ENCODE measurements around the gene CBY3.
A peak's percentile ranks its signal among the peaks of the same experiment; 100 is the strongest.
"Not testable (repeated sequence)": the region's sequence is repeated elsewhere in the genome, so short reads cannot be mapped to it uniquely, and the experiment has no call there.

Gene CBY3

DNA sequence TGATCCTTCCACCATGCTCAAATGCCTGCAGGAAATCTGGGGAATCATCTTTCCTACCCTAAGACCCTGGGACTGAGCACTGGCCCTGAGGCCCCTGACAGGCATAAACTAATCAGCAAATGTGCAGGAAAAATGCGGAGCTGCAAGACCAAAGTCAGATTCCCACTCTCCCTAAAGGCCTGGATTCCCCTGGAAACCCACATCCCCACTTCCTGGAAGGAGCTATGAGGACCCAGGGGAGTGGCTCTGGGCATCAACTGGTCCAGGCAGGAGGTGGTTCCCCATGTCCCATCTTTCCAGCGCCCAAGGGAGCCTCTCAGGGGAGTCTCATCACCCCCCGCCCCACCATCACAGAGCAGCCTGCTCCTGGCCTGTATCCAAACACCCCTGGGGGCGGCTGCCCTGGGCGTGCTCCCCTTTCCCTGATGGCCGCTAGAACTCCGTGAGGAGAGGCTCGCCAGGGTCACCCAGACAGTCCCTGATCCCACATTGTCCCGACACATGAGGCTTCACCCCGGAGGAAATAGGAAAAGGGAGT, 31.6 kb downstream of the CBY3 start:
- H3K4me3 ChIP-seq (ENCODE audit: low read depth, low read length); DNase-seq (ENCODE audit: low read depth): not testable (repeated sequence)

GRCh38 chr5:179648410-179648809, 32.4 kb downstream of the CBY3 start:
- DNase-seq (ENCODE audit: low read depth) = no peak
- TF ChIP-seq POLR2A (IDR thresholded peaks at IDR 0.05; ENCODE audit: extremely low read depth, insufficient read length) = no peak
- TF ChIP-seq, protein P1, sequence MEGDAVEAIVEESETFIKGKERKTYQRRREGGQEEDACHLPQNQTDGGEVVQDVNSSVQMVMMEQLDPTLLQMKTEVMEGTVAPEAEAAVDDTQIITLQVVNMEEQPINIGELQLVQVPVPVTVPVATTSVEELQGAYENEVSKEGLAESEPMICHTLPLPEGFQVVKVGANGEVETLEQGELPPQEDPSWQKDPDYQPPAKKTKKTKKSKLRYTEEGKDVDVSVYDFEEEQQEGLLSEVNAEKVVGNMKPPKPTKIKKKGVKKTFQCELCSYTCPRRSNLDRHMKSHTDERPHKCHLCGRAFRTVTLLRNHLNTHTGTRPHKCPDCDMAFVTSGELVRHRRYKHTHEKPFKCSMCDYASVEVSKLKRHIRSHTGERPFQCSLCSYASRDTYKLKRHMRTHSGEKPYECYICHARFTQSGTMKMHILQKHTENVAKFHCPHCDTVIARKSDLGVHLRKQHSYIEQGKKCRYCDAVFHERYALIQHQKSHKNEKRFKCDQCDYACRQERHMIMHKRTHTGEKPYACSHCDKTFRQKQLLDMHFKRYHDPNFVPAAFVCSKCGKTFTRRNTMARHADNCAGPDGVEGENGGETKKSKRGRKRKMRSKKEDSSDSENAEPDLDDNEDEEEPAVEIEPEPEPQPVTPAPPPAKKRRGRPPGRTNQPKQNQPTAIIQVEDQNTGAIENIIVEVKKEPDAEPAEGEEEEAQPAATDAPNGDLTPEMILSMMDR (IDR thresholded peaks at IDR 0.05; ENCODE audit: low read depth, low read length) = no peak

GRCh38 chr5:179644766-179645165, 36.1 kb downstream of the CBY3 start:
- H3K4me3 ChIP-seq (ENCODE audit: low read depth, low read length); DNase-seq (ENCODE audit: low read depth): not testable (repeated sequence)

More at GRCh38 chr5:179648410-179648809, 32.4 kb downstream of the CBY3 start:
- no peak overlapping the region for H3K4me3 ChIP-seq (ENCODE audit: low read depth, low read length)

DNA sequence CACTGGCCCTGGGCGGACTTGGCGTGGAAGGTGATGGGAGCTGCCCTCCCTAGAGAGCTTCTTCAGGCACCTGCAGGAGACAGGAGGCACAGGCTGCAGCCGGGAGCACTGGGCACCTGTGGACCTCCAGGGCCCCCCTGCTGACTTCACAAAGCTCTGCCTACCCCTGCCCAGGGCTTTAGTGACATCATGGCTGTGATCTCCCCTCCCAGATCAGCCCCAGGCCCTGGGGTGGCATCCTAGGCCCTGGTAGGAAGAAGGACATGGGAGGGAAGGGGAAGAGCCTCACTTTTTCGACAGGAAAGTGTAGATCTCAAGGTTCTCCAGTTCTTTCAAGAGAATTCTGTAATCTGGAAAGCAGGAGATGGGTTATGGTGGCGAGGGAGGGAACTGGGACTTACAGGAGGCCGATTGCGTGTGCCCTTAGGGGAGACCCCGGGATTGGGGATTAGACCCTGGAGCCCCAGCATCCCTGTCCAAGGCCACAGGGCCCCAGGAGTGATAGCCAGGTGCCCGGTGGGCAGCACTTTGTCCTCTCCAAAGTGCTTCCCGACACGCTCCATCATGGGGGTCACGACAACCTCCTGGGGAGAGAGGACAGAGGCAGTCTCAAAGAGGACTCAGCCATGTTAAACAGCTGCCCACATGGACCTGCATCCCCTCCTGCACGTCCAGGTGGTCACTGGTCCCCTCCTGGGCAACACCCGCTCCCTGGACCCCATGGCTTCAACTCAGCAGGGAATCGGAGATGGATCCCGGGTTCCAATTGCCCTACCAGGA, 37.5 kb downstream of the CBY3 start:
- not testable (repeated sequence) for DNase-seq (ENCODE audit: low read depth)

GRCh38 chr5:179642626-179643025, 38.2 kb downstream of the CBY3 start:
- not testable (repeated sequence) for DNase-seq (ENCODE audit: low read depth); H3K4me3 ChIP-seq (ENCODE audit: low read depth, low read length)

More for the DNA sequence above, 37.5 kb downstream of the CBY3 start:
- H3K4me3 ChIP-seq (ENCODE audit: low read depth, low read length) = not testable (repeated sequence)

DNA sequence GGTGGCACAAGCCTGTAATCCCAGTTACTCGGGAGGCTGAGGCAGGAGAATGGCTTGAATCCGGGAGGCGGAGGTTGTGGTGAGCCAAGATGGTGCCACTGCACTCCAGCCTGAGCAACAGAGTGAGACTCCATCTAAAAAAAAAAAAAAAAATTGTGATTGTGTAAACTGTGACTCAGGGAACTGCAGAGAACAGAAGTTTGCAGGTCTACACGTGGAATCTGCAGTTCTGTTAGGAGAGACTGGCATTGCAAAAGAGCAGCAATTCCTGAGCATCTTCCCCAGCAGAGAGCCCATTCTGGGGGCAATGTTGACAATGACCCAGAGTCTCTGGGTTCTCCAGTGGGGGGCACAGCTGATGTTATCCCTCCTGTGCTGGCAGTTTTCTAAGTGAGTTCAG, 39.1 kb downstream of the CBY3 start:
- H3K4me3 ChIP-seq (ENCODE audit: low read depth, low read length); DNase-seq (ENCODE audit: low read depth): not testable (repeated sequence)

GRCh38 chr5:179639296-179639695, 41.5 kb downstream of the CBY3 start:
- H3K4me3 ChIP-seq (ENCODE audit: low read depth, low read length); DNase-seq (ENCODE audit: low read depth): not testable (repeated sequence)

- not testable (repeated sequence) for DNase-seq (ENCODE audit: low read depth); H3K4me3 ChIP-seq (ENCODE audit: low read depth, low read length)
These were observed 46.3 kb downstream of the CBY3 start for GRCh38 chr5:179634370-179635172.

- H3K4me3 ChIP-seq (ENCODE audit: low read depth, low read length) = peak overlapping the region; percentile 62
- not testable (repeated sequence) for DNase-seq (ENCODE audit: low read depth)
These were observed 47.1 kb downstream of the CBY3 start for GRCh38 chr5:179633501-179634369.
